HepG2 (cell line): Measurements from ENCODE around the gene SLC9A1. TPM values are rescaled to one million over a fixed set of nuclear protein-coding genes. Genes with fewer than 3 reads are reported as not detected.

ENCODE experiments used
- ASH2L ChIP-seq: fragments of 300-600, 200-600 bp; sonication (generic); IDR thresholded peaks from 2 replicates; pipeline ENCODE4 v1.7.0; 2017; ENCODE audit warnings: low read depth, mild to moderate bottlenecking, moderate library complexity, mixed read lengths, low read length; ENCODE audit not compliant: insufficient read length
- EP300 ChIP-seq, 3 experiments: sonication (generic) in 1 of 3; formaldehyde crosslinking in 1 of 3; IDR thresholded peaks; 2 replicates each; pipeline versions ENCODE4 v1.5.1 to v1.6.1; 2011 to 2020; ENCODE audit warnings: low read depth in 2 of 3, low read length in 2 of 3, borderline replicate concordance in 1 of 3, improper control_type of control experiment in 1 of 3, mild to moderate bottlenecking in 1 of 3, missing genetic modification reagents in 1 of 3, moderate library complexity in 1 of 3
- GATA4 ChIP-seq: sonication (generic); IDR thresholded peaks from 2 replicates; pipeline ENCODE4 v1.6.1; 2016; ENCODE audit warnings: antibody characterized with exemption, low read depth, borderline replicate concordance
- GATAD2A ChIP-seq: IDR thresholded peaks from 2 replicates; pipeline ENCODE4 v1.6.1; 2016
- GLMP ChIP-seq: sonication (generic); formaldehyde crosslinking; IDR thresholded peaks from 2 replicates; pipeline ENCODE4 v1.9.0; 2021; ENCODE audit warnings: missing genetic modification reagents, mild to moderate bottlenecking, borderline replicate concordance
- HIVEP1 ChIP-seq: sonication (generic); formaldehyde crosslinking; IDR thresholded peaks from 2 replicates; pipeline ENCODE4 v1.4.0; 2020; ENCODE audit warnings: mild to moderate bottlenecking, missing genetic modification reagents
- HMGXB3 ChIP-seq: sonication (generic); formaldehyde crosslinking; IDR thresholded peaks from 2 replicates; pipeline ENCODE4 v1.4.0; 2020; ENCODE audit warnings: missing genetic modification reagents, borderline replicate concordance
- HOXA9 ChIP-seq: sonication (generic); formaldehyde crosslinking; IDR thresholded peaks from 2 replicates; pipeline ENCODE4 v1.8.1; 2022; ENCODE audit warnings: missing genetic modification reagents, mild to moderate bottlenecking, moderate library complexity, borderline replicate concordance
- RXRA ChIP-seq: sonication (generic); formaldehyde crosslinking; IDR thresholded peaks from 2 replicates; pipeline ENCODE4 v1.5.1; 2020; ENCODE audit warnings: missing genetic modification reagents
- ZFP90 ChIP-seq: sonication (generic); formaldehyde crosslinking; IDR thresholded peaks from 2 replicates; pipeline ENCODE4 v1.8.0; 2022; ENCODE audit warnings: missing genetic modification reagents, mild to moderate bottlenecking, inconsistent platforms, borderline replicate concordance
- ZMYM4 ChIP-seq: sonication (generic); formaldehyde crosslinking; IDR thresholded peaks from 2 replicates; pipeline ENCODE4 v1.8.1; 2023; ENCODE audit warnings: mild to moderate bottlenecking, missing genetic modification reagents
- ZNF225 ChIP-seq: sonication (generic); formaldehyde crosslinking; IDR thresholded peaks from 2 replicates; pipeline ENCODE4 v1.4.0; 2020; ENCODE audit warnings: mild to moderate bottlenecking, missing genetic modification reagents
- ZNF263 ChIP-seq: sonication (generic); formaldehyde crosslinking; IDR thresholded peaks from 2 replicates; pipeline ENCODE4 v1.4.0; 2020; ENCODE audit warnings: missing genetic modification reagents
- ZNF331 ChIP-seq: sonication (generic); formaldehyde crosslinking; IDR thresholded peaks from 2 replicates; pipeline ENCODE4 v1.4.0; 2020; ENCODE audit warnings: missing genetic modification reagents
- ZNF34 ChIP-seq: sonication (generic); formaldehyde crosslinking; IDR thresholded peaks from 2 replicates; pipeline ENCODE4 v1.4.0; 2020; ENCODE audit warnings: mild to moderate bottlenecking, missing genetic modification reagents, borderline replicate concordance
- ZNF484 ChIP-seq: sonication (generic); formaldehyde crosslinking; IDR thresholded peaks from 2 replicates; pipeline ENCODE4 v1.5.1; 2020; ENCODE audit warnings: mild to moderate bottlenecking, low read depth, missing genetic modification reagents, borderline replicate concordance
- ZNF496 ChIP-seq: sonication (generic); formaldehyde crosslinking; IDR thresholded peaks from 2 replicates; pipeline ENCODE4 v1.8.1; 2023; ENCODE audit warnings: mild to moderate bottlenecking, moderate library complexity, missing genetic modification reagents; ENCODE audit not compliant: insufficient replicate concordance
- ZNF761 ChIP-seq: sonication (generic); formaldehyde crosslinking; conservative IDR thresholded peaks from 2 replicates; pipeline ENCODE4 v1.4.0; 2020; ENCODE audit warnings: mild to moderate bottlenecking, missing genetic modification reagents
- polyA plus RNA-seq, 8 experiments: library from polyadenylated mRNA; depleted of rRNA in 3 of 8; stranded (reverse) in 7 of 8; unstranded in 1 of 8; fragments of >200 nt; fragmentation: Illumina TruSeq in 4 of 8; extraction: Trizol in 4 of 8; gene quantifications; 2 replicates each; pipeline versions ENCODE4 v1.2.1 to v1.2.3, GENCODE V29; 2011 to 2016; ENCODE audit warnings: low read depth in 4 of 8, missing spikeins in 1 of 8, mixed read lengths in 1 of 8; ENCODE audit not compliant: insufficient read depth in 1 of 8
- total RNA-seq, 5 experiments: library from RNA; depleted of rRNA; stranded (reverse); fragments of >200 nt; fragmentation: Illumina TruSeq; extraction: Trizol; gene quantifications; 2 replicates each; pipeline ENCODE4 v1.2.3, GENCODE V29; 2016; ENCODE audit warnings: low read depth in 1 of 5
- TF ChIP-seq, protein P1 (sequence below): sonication (generic); formaldehyde crosslinking; IDR thresholded peaks from 2 replicates; pipeline ENCODE4 v1.4.0; 2020; ENCODE audit warnings: missing genetic modification reagents
- TF ChIP-seq, protein P2 (sequence below): sonication (generic); formaldehyde crosslinking; IDR thresholded peaks from 2 replicates; pipeline ENCODE4 v1.5.0; 2020; ENCODE audit warnings: mild to moderate bottlenecking, missing genetic modification reagents

SLC9A1 gene
- total and polyA plus RNA-seq, 2 of the 13 experiments (the other 11 are each of a cell fraction or from before 2014, with no cell fraction given) = 1.4 to 2.9 TPM

GRCh38 chr1:27097484-27097917 is 57.4 kb downstream of the SLC9A1 start (continued):
- TF ChIP-seq GLMP (CRISPR knock-in tag) = no peak
- TF ChIP-seq, protein P1, sequence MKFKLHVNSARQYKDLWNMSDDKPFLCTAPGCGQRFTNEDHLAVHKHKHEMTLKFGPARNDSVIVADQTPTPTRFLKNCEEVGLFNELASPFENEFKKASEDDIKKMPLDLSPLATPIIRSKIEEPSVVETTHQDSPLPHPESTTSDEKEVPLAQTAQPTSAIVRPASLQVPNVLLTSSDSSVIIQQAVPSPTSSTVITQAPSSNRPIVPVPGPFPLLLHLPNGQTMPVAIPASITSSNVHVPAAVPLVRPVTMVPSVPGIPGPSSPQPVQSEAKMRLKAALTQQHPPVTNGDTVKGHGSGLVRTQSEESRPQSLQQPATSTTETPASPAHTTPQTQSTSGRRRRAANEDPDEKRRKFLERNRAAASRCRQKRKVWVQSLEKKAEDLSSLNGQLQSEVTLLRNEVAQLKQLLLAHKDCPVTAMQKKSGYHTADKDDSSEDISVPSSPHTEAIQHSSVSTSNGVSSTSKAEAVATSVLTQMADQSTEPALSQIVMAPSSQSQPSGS = 0 out of 2 replicates have a peak, but pooled peaks have one; percentile 27
- no peak for TF ChIP-seq ZNF225 (CRISPR knock-in tag)
- TF ChIP-seq ZNF263 (CRISPR knock-in tag) = no peak
- TF ChIP-seq GATAD2A (CRISPR knock-in tag) = peak; percentile 50; the same call in 1 of the 2 replicates
- TF ChIP-seq ZNF34 (CRISPR knock-in tag) = no peak
- TF ChIP-seq, protein P2, sequence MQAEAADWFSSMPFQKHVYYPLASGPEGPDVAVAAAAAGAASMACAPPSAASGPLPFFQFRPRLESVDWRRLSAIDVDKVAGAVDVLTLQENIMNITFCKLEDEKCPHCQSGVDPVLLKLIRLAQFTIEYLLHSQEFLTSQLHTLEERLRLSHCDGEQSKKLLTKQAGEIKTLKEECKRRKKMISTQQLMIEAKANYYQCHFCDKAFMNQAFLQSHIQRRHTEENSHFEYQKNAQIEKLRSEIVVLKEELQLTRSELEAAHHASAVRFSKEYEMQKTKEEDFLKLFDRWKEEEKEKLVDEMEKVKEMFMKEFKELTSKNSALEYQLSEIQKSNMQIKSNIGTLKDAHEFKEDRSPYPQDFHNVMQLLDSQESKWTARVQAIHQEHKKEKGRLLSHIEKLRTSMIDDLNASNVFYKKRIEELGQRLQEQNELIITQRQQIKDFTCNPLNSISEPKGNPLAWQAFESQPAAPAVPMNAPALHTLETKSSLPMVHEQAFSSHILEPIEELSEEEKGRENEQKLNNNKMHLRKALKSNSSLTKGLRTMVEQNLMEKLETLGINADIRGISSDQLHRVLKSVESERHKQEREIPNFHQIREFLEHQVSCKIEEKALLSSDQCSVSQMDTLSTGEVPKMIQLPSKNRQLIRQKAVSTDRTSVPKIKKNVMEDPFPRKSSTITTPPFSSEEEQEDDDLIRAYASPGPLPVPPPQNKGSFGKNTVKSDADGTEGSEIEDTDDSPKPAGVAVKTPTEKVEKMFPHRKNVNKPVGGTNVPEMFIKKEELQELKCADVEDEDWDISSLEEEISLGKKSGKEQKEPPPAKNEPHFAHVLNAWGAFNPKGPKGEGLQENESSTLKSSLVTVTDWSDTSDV = no peak
- TF ChIP-seq ZMYM4 (CRISPR knock-in tag) = peak; percentile 28; the same call in 1 of the 2 replicates
- no peak for TF ChIP-seq HIVEP1 (CRISPR knock-in tag)
- TF ChIP-seq RXRA (CRISPR knock-in tag) = 0 out of 2 replicates have a peak, but pooled peaks have one; percentile 44
- no peak for TF ChIP-seq ZNF496 (CRISPR knock-in tag)
- 0 out of 2 replicates have a peak, but pooled peaks have one; percentile 30 for TF ChIP-seq HMGXB3
- no peak for TF ChIP-seq ZNF761 (CRISPR knock-in tag)
- TF ChIP-seq ZNF331 = peak; percentile 30; the same call in 1 of the 2 replicates
- TF ChIP-seq ASH2L = no peak
- TF ChIP-seq ZFP90 (CRISPR knock-in tag) = no peak
- no peak for TF ChIP-seq HOXA9 (CRISPR knock-in tag)
- TF ChIP-seq EP300 (IDR thresholded peaks at IDR 0.05; ENCODE audit: low read depth in 2 of 2, low read length in 2 of 2) = no peak
- no peak for TF ChIP-seq EP300 (CRISPR knock-in tag; IDR thresholded peaks at IDR 0.05; ENCODE audit: borderline replicate concordance)
- no peak for TF ChIP-seq GATA4
- no peak for TF ChIP-seq ZNF484
